ENCODE measurements around the gene AOPEP.

AOPEP gene

DNA sequence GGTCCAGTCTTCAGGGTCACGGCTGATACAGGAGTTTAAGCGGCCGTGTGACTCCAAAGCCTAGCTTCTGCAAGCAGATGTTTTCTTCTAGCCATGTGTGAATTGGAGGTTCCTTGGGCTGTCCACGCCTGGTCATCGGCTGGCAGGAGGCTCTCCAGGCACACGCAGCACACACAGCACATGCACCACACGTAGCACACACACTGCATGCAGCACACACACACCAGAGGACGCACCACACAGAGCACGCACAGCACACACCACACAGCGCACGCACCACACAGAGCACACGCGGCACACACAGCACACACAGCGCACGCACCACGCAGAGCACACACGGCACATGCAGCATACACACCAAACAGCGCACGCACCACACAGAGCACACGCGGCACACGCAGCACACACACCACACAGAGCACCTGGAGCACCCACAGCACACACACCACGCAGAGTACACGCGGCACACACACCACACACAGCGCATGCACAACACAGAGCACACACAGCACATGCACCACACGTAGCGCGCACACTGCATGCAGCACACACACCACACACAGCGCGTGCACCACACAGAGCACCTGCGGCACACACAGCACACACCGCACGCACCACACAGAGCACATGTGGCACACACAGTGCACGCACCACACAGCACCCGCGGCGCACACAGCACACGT is 356.7 kb downstream of the AOPEP start:
- TF ChIP-seq, protein P1, sequence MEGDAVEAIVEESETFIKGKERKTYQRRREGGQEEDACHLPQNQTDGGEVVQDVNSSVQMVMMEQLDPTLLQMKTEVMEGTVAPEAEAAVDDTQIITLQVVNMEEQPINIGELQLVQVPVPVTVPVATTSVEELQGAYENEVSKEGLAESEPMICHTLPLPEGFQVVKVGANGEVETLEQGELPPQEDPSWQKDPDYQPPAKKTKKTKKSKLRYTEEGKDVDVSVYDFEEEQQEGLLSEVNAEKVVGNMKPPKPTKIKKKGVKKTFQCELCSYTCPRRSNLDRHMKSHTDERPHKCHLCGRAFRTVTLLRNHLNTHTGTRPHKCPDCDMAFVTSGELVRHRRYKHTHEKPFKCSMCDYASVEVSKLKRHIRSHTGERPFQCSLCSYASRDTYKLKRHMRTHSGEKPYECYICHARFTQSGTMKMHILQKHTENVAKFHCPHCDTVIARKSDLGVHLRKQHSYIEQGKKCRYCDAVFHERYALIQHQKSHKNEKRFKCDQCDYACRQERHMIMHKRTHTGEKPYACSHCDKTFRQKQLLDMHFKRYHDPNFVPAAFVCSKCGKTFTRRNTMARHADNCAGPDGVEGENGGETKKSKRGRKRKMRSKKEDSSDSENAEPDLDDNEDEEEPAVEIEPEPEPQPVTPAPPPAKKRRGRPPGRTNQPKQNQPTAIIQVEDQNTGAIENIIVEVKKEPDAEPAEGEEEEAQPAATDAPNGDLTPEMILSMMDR (IDR thresholded peaks at IDR 0.05; ENCODE audit: borderline replicate concordance, control extremely low read depth, extremely low read depth, insufficient read depth, missing control alignments) = no peak
- in situ Hi-C loops (cut with MboI; ENCODE audit: low sequenced_read_pairs, unreplicated experiment) = no loop called here

GRCh38 chr9:95084254-95084934 is 357.9 kb downstream of the AOPEP start:
- in situ Hi-C loops (cut with MboI; ENCODE audit: low sequenced_read_pairs, unreplicated experiment) = no loop called here
- TF ChIP-seq, protein P1 (IDR thresholded peaks at IDR 0.05; ENCODE audit: borderline replicate concordance, control extremely low read depth, extremely low read depth, insufficient read depth, missing control alignments) = no peak
- no peak for DNase-seq (ENCODE audit: low spot score)

More for the DNA sequence above, 356.7 kb downstream of the AOPEP start:
- DNase-seq (ENCODE audit: low spot score) = no peak

- TF ChIP-seq, protein P1 (IDR thresholded peaks at IDR 0.05; ENCODE audit: borderline replicate concordance, control extremely low read depth, extremely low read depth, insufficient read depth, missing control alignments) = no peak
- in situ Hi-C loops (cut with MboI; ENCODE audit: low sequenced_read_pairs, unreplicated experiment) = no loop called here
These were observed 358.7 kb downstream of the AOPEP start for GRCh38 chr9:95085036-95085770.

GRCh38 chr9:95085861-95086563 is 359.5 kb downstream of the AOPEP start:
- TF ChIP-seq, protein P1 (IDR thresholded peaks at IDR 0.05; ENCODE audit: borderline replicate concordance, control extremely low read depth, extremely low read depth, insufficient read depth, missing control alignments) = no peak
- DNase-seq (ENCODE audit: low spot score) = no peak
- in situ Hi-C loops (cut with MboI; ENCODE audit: low sequenced_read_pairs, unreplicated experiment) = no loop called here

More at GRCh38 chr9:95085036-95085770, 358.7 kb downstream of the AOPEP start:
- DNase-seq (ENCODE audit: low spot score) = no peak

GRCh38 chr9:95086564-95086955 is 360.1 kb downstream of the AOPEP start:
- in situ Hi-C loops (cut with MboI; ENCODE audit: low sequenced_read_pairs, unreplicated experiment) = no loop called here
- DNase-seq (ENCODE audit: low spot score) = no peak
- TF ChIP-seq, protein P1 (IDR thresholded peaks at IDR 0.05; ENCODE audit: borderline replicate concordance, control extremely low read depth, extremely low read depth, insufficient read depth, missing control alignments) = no peak

GRCh38 chr9:95087659-95088242 is 361.3 kb downstream of the AOPEP start:
- DNase-seq (ENCODE audit: low spot score) = no peak
- in situ Hi-C loops (cut with MboI; ENCODE audit: low sequenced_read_pairs, unreplicated experiment) = no loop called here

More at GRCh38 chr9:95087659-95088242, 361.3 kb downstream of the AOPEP start:
- TF ChIP-seq, protein P1 (IDR thresholded peaks at IDR 0.05; ENCODE audit: borderline replicate concordance, control extremely low read depth, extremely low read depth, insufficient read depth, missing control alignments) = no peak
